ENCODE measurements around the gene ZFYVE28.
A peak's percentile ranks its signal among the peaks of the same experiment; 100 is the strongest.

Gene ZFYVE28

DNA sequence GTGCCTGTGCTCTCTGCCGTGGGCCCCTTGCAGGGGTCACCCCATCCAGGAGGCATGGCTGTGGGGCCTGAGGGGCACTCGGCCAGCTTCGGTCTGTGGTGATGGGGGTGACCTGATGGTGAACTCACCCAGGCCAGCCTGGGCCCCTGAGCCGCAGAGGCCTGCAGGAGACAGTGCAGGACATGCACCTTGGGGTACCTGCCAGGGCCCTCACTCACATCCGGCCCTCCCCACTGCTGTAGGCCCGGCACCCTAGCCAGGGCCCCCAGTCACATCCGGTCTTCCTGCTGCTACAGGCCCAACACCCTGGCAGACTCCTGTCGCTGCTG lies 7.6 kb upstream of the ZFYVE28 start:
- no peak for DNase-seq (ENCODE audit: low read depth)
- no peak overlapping the region for H3K4me3 ChIP-seq (replicated peaks; ENCODE audit: low read depth, low read length)
- TF ChIP-seq CTCF (IDR thresholded peaks at IDR 0.05; ENCODE audit: low read length, missing control alignments): no peak

GRCh38 chr4:2425386-2426068 lies 7.1 kb upstream of the ZFYVE28 start:
- no peak for DNase-seq (ENCODE audit: low read depth)
- no peak for TF ChIP-seq CTCF (IDR thresholded peaks at IDR 0.05; ENCODE audit: low read length, missing control alignments)
- no peak overlapping the region for H3K4me3 ChIP-seq (replicated peaks; ENCODE audit: low read depth, low read length)

- DNase-seq (ENCODE audit: low read depth): peak; percentile 31
- no peak overlapping the region for H3K4me3 ChIP-seq (replicated peaks; ENCODE audit: low read depth, low read length)
- no peak for TF ChIP-seq CTCF (IDR thresholded peaks at IDR 0.05; ENCODE audit: low read length, missing control alignments)
Measured at GRCh38 chr4:2424581-2424980, 6.1 kb upstream of the ZFYVE28 start.

GRCh38 chr4:2423695-2424094 lies 5.2 kb upstream of the ZFYVE28 start:
- TF ChIP-seq CTCF (IDR thresholded peaks at IDR 0.05; ENCODE audit: low read length, missing control alignments): no peak
- H3K4me3 ChIP-seq (replicated peaks; ENCODE audit: low read depth, low read length): no peak overlapping the region
- no peak for DNase-seq (ENCODE audit: low read depth)

DNA sequence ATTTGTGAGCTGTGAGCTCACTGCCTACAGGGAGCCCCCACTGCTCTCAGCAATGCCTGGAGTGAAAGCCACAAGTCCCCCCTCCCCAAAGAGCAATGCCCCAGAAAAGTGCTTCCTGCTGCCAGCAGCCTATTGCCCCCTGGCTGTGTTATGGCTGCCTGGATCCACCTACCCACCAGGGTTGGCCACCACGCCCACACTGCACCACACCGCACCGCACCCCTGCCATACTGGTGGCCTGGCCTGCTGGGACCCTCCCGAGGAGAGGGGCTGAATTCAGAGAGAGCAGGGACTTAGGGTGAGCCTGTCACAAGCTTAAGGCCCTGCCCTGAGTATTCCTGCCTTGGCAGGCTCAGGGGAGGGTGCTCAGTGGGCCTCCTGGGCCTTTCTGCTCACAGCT lies 4.6 kb upstream of the ZFYVE28 start:
- no peak for DNase-seq (ENCODE audit: low read depth)
- TF ChIP-seq CTCF (IDR thresholded peaks at IDR 0.05; ENCODE audit: low read length, missing control alignments): no peak
- no peak overlapping the region for H3K4me3 ChIP-seq (replicated peaks; ENCODE audit: low read depth, low read length)

DNA sequence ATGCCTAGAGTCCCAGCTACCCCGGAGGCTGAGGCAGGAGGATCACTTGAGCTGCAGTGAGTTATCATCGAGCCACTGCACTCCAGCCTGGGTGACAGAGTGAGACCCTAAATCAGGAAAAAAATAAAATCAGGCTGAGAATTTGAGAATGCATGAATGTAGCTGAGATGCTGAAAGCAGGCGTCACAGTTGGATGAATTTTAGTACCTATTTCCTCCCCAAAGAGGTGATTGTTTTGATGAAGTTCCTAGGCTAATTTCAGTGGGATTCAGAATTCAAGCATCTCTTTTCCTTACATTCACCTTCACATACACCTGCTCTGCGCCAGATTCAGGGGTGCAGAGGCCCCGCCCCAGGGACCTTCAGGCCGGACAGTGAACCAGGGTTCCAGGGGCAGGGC lies 3.5 kb upstream of the ZFYVE28 start:
- DNase-seq (ENCODE audit: low read depth): no peak

More for the DNA sequence above, 3.5 kb upstream of the ZFYVE28 start:
- no peak for TF ChIP-seq CTCF (IDR thresholded peaks at IDR 0.05; ENCODE audit: low read length, missing control alignments)
- no peak overlapping the region for H3K4me3 ChIP-seq (replicated peaks; ENCODE audit: low read depth, low read length)
